ENCODE results near the gene MTMR3. TPM values are rescaled to one million over a fixed set of nuclear protein-coding genes. Genes with fewer than 3 reads are reported as not detected.

MTMR3 gene
- total RNA-seq, 2 experiments from 2014 or later, result 17.6 to 22.2 TPM

- no peak overlapping the region for H3K4me2 ChIP-seq (ENCODE audit: low read length)
- H3K9me2 ChIP-seq (ENCODE audit: insufficient read depth, low read length), result no peaks in the 10 kb centered on the region
- H3K27ac ChIP-seq (ENCODE audit: low read depth, low read length, poor library complexity, severe bottlenecking), result no peak overlapping the region
- H3K4me3 ChIP-seq (ENCODE audit: low read depth, low read length, poor library complexity, severe bottlenecking), result no peak overlapping the region
- H3K36me3 ChIP-seq (ENCODE audit: insufficient read depth, low read length), result no peaks in the 10 kb centered on the region
- intact Hi-C loops (cut with micrococcal nuclease; ENCODE audit: unreplicated experiment), result no loop called here
- 0 out of 2 replicates have a peak, but pooled peaks cover 7% of the 10 kb centered on the region for H4K20me1 ChIP-seq (ENCODE audit: insufficient read depth, low read length)
- no peaks in the 10 kb centered on the region for H3K4me1 ChIP-seq (ENCODE audit: insufficient read depth, low read length, poor library complexity, severe bottlenecking)
- no peaks in the 10 kb centered on the region for H3K9me3 ChIP-seq (ENCODE audit: low read length)
- no TSS peak for BruUV-seq (replicated peaks)
- H3K79me2 ChIP-seq (ENCODE audit: insufficient read depth, low read depth, low read length), result no peaks in the 10 kb centered on the region; the same call in 1 of the 2 replicates
- POLR2A ChIA-PET, result no interaction called here
- no peak for TF ChIP-seq CTCF (conservative IDR thresholded peaks at IDR 0.05; ENCODE audit: low read length)
- TF ChIP-seq EZH2phosphoT487 (IDR thresholded peaks at IDR 0.05; ENCODE audit: borderline replicate concordance, low read depth, low read length), result no peak
- CTCF ChIA-PET (ENCODE audit: unreplicated experiment), result no interaction called here
- no peak overlapping the region for H2AFZ ChIP-seq (ENCODE audit: low read length)
- no peak for DNase-seq (ENCODE audit: low spot score)
These were observed 25.0 kb downstream of the MTMR3 start for GRCh38 chr22:29907753-29908515.

GRCh38 chr22:29912141-29912540 lies 29.2 kb downstream of the MTMR3 start:
- intact Hi-C loops (cut with micrococcal nuclease; ENCODE audit: unreplicated experiment), result no loop called here
- H4K20me1 ChIP-seq (ENCODE audit: insufficient read depth, low read length), result 0 out of 2 replicates have a peak, but pooled peaks cover 9% of the 10 kb centered on the region
- peaks cover 4% of the 10 kb centered on the region for H3K4me1 ChIP-seq (ENCODE audit: insufficient read depth, low read length, poor library complexity, severe bottlenecking)
- BruUV-seq (replicated peaks), result no TSS peak
- H3K9me3 ChIP-seq (ENCODE audit: low read length), result no peaks in the 10 kb centered on the region
- no peak overlapping the region for H3K4me2 ChIP-seq (ENCODE audit: low read length)
- DNase-seq (ENCODE audit: low spot score), result no peak
- TF ChIP-seq CTCF (conservative IDR thresholded peaks at IDR 0.05; ENCODE audit: low read length), result no peak
- CTCF ChIA-PET (ENCODE audit: unreplicated experiment), result no interaction called here
- H2AFZ ChIP-seq (ENCODE audit: low read length), result no peak overlapping the region
- H3K36me3 ChIP-seq (ENCODE audit: insufficient read depth, low read length), result no peaks in the 10 kb centered on the region
- H3K79me2 ChIP-seq (ENCODE audit: insufficient read depth, low read depth, low read length), result no peaks in the 10 kb centered on the region; the same call in 1 of the 2 replicates
- H3K4me3 ChIP-seq (ENCODE audit: low read depth, low read length, poor library complexity, severe bottlenecking), result no peak overlapping the region
- POLR2A ChIA-PET, result no interaction called here
- H3K9me2 ChIP-seq (ENCODE audit: insufficient read depth, low read length), result no peaks in the 10 kb centered on the region
- H3K27ac ChIP-seq (ENCODE audit: low read depth, low read length, poor library complexity, severe bottlenecking), result no peak overlapping the region

- no peaks in the 10 kb centered on the region; the same call in 1 of the 2 replicates for H3K79me2 ChIP-seq (ENCODE audit: insufficient read depth, low read depth, low read length)
- no peaks in the 10 kb centered on the region for H3K9me2 ChIP-seq (ENCODE audit: insufficient read depth, low read length)
- peaks cover 4% of the 10 kb centered on the region for H3K4me1 ChIP-seq (ENCODE audit: insufficient read depth, low read length, poor library complexity, severe bottlenecking)
- intact Hi-C loops (cut with micrococcal nuclease; ENCODE audit: unreplicated experiment), result no loop called here
- H4K20me1 ChIP-seq (ENCODE audit: insufficient read depth, low read length), result 0 out of 2 replicates have a peak, but pooled peaks cover 9% of the 10 kb centered on the region
- H3K4me2 ChIP-seq (ENCODE audit: low read length), result no peak overlapping the region
- BruUV-seq (replicated peaks), result no TSS peak
- ChIA-PET CTCF (ENCODE audit: unreplicated experiment) (no interaction called here), POLR2A (no interaction called here)
- no peak overlapping the region for H3K4me3 ChIP-seq (ENCODE audit: low read depth, low read length, poor library complexity, severe bottlenecking)
- no peak overlapping the region for H2AFZ ChIP-seq (ENCODE audit: low read length)
- H3K27ac ChIP-seq (ENCODE audit: low read depth, low read length, poor library complexity, severe bottlenecking), result no peak overlapping the region
- TF ChIP-seq CTCF (conservative IDR thresholded peaks at IDR 0.05; ENCODE audit: low read length), result no peak
- no peak for TF ChIP-seq EZH2phosphoT487 (IDR thresholded peaks at IDR 0.05; ENCODE audit: borderline replicate concordance, low read depth, low read length)
- H3K9me3 ChIP-seq (ENCODE audit: low read length), result no peaks in the 10 kb centered on the region
- no peaks in the 10 kb centered on the region for H3K36me3 ChIP-seq (ENCODE audit: insufficient read depth, low read length)
- no peak for DNase-seq (ENCODE audit: low spot score)
These were observed 29.8 kb downstream of the MTMR3 start for GRCh38 chr22:29912605-29913398.

Measured in OCI-LY7 (cell line).